ENCODE data around the gene ATG101.
"Not testable (repeated sequence)": the region's sequence is repeated elsewhere in the genome, so short reads cannot be mapped to it uniquely, and the experiment has no call there.

ATG101 gene

DNA sequence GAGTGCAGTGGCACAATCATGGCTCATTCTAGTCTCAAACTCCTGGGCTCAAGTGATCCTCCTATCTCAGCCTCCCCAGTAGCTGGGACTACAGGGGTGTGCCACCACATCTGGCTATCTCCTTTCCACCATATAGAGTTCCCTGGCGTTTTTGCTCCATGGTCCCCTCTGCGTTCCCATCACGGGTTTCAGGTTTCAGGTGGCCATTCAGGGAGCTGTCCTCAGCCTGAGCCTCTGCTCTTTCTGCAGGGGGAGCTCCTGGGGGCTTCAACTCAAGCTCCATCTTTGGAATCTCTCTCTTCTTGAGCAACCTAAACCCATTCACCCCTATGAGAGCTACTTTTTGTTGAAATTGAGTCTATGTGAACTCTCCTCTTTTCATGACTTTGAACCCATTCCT is 21.3 kb downstream of the ATG101 start:
- H3K36me3 ChIP-seq (ENCODE audit: insufficient read depth, low read length), result no peaks in the 10 kb centered on the region
- DNase-seq (ENCODE audit: low read depth, low spot score), result no peak
- no peak overlapping the region for H3K27ac ChIP-seq
- H3K4me3 ChIP-seq, result no peak overlapping the region
- no peaks in the 10 kb centered on the region for H3K9me3 ChIP-seq (ENCODE audit: low read depth, low read length)
- no peak for TF ChIP-seq EZH2 (IDR thresholded peaks at IDR 0.05)
- TF ChIP-seq FOXP2 (optimal IDR thresholded peaks at IDR 0.05; ENCODE audit: control extremely low read depth, extremely low read length, insufficient read depth), result no peak
- no peak for TF ChIP-seq POLR2AphosphoS5 (IDR thresholded peaks at IDR 0.05; ENCODE audit: borderline replicate concordance, low read depth, low read length)
- H3K9ac ChIP-seq (ENCODE audit: insufficient read length), result no peak overlapping the region

DNA sequence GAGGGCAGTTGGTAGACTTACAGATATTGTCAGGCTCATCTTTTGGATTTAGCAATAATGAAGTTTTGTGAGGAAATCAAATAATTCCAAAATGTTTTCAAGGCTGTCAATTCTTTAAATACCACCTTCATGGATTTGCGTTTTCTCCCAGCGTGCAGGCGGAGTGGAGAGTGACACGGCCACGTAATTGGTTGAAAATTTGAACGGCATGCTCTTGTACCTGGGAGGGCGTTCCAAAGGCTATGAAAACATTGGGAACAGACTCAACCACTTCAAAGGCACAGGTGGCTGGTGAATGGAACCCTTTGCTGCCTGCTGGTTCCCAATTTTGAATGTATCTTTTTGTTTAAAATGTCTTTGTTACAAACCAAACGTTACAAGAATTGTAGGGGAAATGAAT is 22.1 kb downstream of the ATG101 start:
- Histone ChIP-seq H3K27ac (no peak overlapping the region), H3K36me3 (ENCODE audit: insufficient read depth, low read length) (no peaks in the 10 kb centered on the region), H3K9ac (ENCODE audit: insufficient read length) (no peak overlapping the region), H3K9me3 (ENCODE audit: low read depth, low read length) (no peaks in the 10 kb centered on the region), H3K4me3 (no peak overlapping the region)
- TF ChIP-seq POLR2AphosphoS5 (IDR thresholded peaks at IDR 0.05; ENCODE audit: borderline replicate concordance, low read depth, low read length), result no peak
- no peak for TF ChIP-seq EZH2 (IDR thresholded peaks at IDR 0.05)
- no peak for TF ChIP-seq FOXP2 (optimal IDR thresholded peaks at IDR 0.05; ENCODE audit: control extremely low read depth, extremely low read length, insufficient read depth)
- no peak for DNase-seq (ENCODE audit: low read depth, low spot score)

DNA sequence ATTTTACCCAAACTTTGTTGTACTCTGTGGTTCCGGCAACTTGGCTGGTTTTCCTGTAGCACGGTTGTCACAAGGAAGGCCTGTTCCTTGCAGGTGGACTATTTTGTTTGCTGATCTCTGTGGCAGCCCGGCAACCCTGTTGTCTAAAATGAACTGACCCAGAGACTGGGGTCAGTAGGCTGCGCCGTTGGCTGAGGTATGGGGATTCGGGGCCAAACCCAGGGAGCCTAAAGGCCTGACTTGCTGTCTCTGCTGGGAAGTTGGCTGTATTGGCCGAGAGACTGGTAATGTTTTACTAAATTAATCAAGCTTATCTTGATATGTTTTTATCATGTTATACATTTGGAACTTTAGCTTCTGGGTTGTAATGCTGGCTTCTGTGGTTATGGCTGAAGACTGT is 23.6 kb downstream of the ATG101 start:
- Histone ChIP-seq H3K4me3 (no peak overlapping the region), H3K9ac (ENCODE audit: insufficient read length) (no peak overlapping the region), H3K9me3 (ENCODE audit: low read depth, low read length) (no peaks in the 10 kb centered on the region), H3K27ac (no peak overlapping the region), H3K36me3 (ENCODE audit: insufficient read depth, low read length) (no peaks in the 10 kb centered on the region)
- DNase-seq (ENCODE audit: low read depth, low spot score), result no peak
- TF ChIP-seq POLR2AphosphoS5 (IDR thresholded peaks at IDR 0.05; ENCODE audit: borderline replicate concordance, low read depth, low read length) (no peak), EZH2 (IDR thresholded peaks at IDR 0.05) (no peak), FOXP2 (optimal IDR thresholded peaks at IDR 0.05; ENCODE audit: control extremely low read depth, extremely low read length, insufficient read depth) (no peak)

DNA sequence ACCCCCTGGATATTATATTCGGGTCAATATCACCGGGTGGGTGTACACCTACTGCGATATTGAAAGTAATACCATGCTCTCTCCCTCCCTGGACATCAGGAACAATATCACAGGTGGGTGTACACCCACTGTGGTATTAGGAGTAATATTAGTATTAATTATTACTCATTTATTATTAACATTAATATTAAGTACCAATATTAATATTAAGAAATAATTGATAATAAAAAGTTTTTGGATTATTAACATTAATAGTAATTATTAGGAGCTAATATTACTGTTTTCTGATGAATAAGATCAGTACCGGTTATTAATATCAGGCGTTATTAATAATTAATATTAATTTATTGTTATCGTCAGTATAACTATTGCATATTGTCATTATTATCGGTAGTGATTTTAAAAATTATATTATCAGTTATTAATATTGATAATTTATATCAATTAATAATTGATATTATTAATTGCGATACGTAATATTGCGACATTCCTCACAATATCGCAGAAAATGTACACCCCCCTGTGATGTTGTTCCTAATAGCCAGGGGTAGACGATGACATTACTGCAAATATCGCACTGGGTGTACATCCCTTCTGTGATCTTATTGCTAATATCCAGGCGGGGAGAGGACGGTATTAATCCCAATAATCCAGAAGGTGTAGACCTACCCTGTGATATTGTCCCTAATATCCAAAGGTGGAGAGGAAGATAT is 26.7 kb downstream of the ATG101 start:
- no peak overlapping the region for H3K27ac ChIP-seq
- H3K9ac ChIP-seq (ENCODE audit: insufficient read length), result no peak overlapping the region
- H3K36me3 ChIP-seq (ENCODE audit: insufficient read depth, low read length), result no peaks in the 10 kb centered on the region
- TF ChIP-seq EZH2 (IDR thresholded peaks at IDR 0.05) (no peak), POLR2AphosphoS5 (IDR thresholded peaks at IDR 0.05; ENCODE audit: borderline replicate concordance, low read depth, low read length) (no peak), FOXP2 (optimal IDR thresholded peaks at IDR 0.05; ENCODE audit: control extremely low read depth, extremely low read length, insufficient read depth) (no peak)
- H3K4me3 ChIP-seq, result no peak overlapping the region
- no peaks in the 10 kb centered on the region for H3K9me3 ChIP-seq (ENCODE audit: low read depth, low read length)
- DNase-seq (ENCODE audit: low read depth, low spot score), result no peak

DNA sequence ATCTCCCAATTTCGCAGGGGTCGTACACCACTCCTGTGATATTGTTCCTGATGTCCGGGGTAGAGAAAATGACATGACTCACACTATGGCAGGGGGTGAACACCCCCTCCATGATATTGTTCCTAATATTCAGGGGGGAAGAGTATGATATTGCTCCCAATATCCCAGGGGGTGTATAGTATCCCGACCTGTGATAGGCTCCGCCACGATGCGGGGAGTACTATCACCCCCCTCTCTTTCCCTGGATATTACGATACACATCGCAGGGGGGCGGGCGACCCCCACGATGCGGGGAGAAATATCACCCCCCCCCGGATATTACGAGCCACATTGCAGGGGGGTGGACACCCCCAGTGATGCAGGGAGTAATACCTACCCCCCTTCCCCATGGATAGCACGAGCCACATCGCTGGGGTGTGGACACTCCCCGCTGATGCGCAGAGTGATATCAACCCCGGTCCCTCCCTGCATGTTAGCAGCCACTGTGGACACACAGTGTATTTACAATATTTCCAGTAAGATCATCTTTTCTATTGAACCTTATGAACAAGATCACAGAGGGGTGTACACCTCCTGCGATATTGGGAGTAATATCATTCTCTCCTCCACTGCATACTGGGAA is 27.4 kb downstream of the ATG101 start:
- DNase-seq (ENCODE audit: low read depth, low spot score), result no peak

DNA sequence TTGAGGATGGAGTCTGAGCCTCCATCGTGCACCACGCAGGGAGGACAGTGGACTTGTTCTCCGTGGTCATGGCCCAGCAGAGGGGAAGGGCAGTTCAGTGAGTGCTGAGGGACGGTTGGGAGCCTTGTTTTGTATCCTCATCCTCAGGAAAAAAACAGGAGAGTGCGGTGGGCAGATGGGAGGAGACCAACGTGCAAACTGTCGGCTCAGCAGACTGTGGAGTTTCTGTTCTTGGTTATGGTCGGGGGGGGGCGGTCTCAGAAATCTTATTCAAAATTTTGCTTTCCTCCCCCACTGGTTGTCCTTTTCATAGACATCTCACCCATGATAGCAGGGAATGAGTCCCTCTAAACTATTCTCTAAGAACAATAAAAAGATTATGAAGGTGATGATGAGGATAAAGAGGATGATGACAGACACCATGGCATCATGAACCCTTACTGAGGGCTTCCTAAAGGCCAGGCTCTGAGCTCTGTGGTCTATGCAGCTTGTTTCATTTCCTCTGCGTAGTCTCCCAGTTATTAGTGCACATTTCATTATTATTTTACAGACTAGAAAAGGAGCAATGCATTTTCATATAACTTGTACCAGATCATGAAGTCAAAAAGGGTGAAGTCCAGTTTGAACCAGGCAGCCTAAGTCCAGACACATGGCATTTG is 34.8 kb downstream of the ATG101 start:
- H3K36me3 ChIP-seq (ENCODE audit: insufficient read depth, low read length); DNase-seq (ENCODE audit: low read depth, low spot score); H3K27ac ChIP-seq; H3K9me3 ChIP-seq (ENCODE audit: low read depth, low read length); H3K9ac ChIP-seq (ENCODE audit: insufficient read length); H3K4me3 ChIP-seq: not testable (repeated sequence)

More for the DNA sequence above, 27.4 kb downstream of the ATG101 start:
- no peak for TF ChIP-seq EZH2 (IDR thresholded peaks at IDR 0.05)
- no peak for TF ChIP-seq FOXP2 (optimal IDR thresholded peaks at IDR 0.05; ENCODE audit: control extremely low read depth, extremely low read length, insufficient read depth)
- no peak for TF ChIP-seq POLR2AphosphoS5 (IDR thresholded peaks at IDR 0.05; ENCODE audit: borderline replicate concordance, low read depth, low read length)
- no peak overlapping the region for H3K4me3 ChIP-seq
- no peaks in the 10 kb centered on the region for H3K36me3 ChIP-seq (ENCODE audit: insufficient read depth, low read length)
- H3K9ac ChIP-seq (ENCODE audit: insufficient read length), result no peak overlapping the region
- H3K9me3 ChIP-seq (ENCODE audit: low read depth, low read length), result no peaks in the 10 kb centered on the region
- no peak overlapping the region for H3K27ac ChIP-seq

DNA sequence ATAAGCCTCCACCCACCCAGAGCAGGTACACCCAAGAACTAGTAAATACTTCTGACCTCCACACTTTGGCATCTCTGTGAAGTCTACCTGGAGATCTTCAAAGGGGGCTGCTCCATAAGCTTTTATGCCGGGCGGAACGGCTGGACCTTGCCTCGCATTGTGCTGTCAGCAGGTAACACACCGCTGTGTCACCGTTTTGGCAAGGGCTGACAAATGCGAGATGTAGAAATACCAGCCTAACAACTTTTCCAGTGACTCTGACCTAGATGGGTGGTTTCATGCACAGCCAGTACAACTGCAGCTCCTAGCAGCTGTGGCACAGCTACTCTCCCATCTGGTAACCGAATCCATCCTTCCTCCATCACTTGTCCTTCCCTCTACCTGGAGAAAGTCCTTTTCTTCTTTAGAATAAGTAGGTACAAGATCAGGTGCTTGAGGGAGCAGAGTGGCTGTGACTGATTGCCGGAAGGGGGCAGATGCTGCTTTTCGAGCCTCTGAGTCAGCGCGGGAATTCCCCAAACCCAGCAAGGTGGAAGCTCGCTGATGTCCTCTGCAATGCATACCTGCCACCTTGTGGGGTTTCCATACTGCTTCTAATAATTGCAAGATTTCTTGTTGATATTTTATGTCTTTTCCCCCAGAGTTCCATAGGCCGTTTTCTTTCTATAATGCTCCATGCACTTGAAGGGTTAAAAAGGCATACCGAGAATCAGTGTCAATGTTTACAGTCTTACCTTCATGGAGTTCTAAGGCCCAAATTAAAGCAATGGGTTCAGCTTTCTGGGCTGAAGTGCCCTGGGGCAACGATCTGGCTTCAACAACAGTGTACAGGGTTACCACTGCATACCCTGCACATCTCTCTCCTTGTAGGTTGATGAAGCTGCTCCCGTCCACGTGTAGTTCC is 46.7 kb downstream of the ATG101 start:
- not testable (repeated sequence) for DNase-seq (ENCODE audit: low read depth, low spot score); H3K9ac ChIP-seq (ENCODE audit: insufficient read length); H3K4me3 ChIP-seq; H3K27ac ChIP-seq; H3K9me3 ChIP-seq (ENCODE audit: low read depth, low read length); H3K36me3 ChIP-seq (ENCODE audit: insufficient read depth, low read length)

DNA sequence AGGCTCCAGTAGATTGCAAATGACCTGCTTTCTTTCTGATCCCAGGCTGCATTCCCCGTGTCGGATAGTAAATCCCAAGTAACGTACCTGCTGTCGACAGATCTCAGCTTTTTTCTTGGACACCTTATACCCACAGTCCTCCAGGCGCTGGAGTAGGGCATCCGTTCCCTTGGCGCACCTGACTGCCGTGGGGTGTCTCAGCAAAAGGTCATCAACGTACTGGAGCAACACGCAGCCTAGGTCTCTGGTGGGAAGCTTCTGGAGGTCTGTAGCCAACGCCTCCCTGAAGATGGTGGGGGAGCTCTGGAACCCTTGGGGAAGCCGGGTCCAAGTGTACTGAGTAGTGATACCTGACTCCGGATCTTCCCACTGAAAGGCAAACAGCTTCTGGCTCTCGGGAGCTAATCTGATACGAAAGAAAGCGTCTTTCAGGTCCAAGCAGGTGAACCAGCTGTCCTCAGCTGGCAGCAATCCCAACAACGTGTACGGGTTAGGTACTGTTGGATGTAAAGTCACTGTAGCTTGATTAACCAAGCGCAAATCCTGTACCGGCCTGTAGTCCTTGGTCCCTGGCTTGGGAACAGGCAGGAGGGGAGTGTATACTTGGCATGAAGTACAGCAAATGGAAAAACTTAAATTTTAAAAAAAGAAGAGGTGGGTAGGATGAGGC is 48.2 kb downstream of the ATG101 start:
- not testable (repeated sequence) for DNase-seq (ENCODE audit: low read depth, low spot score); H3K27ac ChIP-seq; H3K9me3 ChIP-seq (ENCODE audit: low read depth, low read length); H3K4me3 ChIP-seq; H3K9ac ChIP-seq (ENCODE audit: insufficient read length); H3K36me3 ChIP-seq (ENCODE audit: insufficient read depth, low read length)
